NK-92 treated with Interleukin-12 subunit alpha and Interleukin-12 subunit beta, amount 100 ng/mL, for 24 hours (cell line): Measurements from ENCODE around the gene TCEANC.
"Not testable (repeated sequence)": the region's sequence is repeated elsewhere in the genome, so short reads cannot be mapped to it uniquely, and the experiment has no call there.

Source experiments
- DNase-seq: peaks from one replicate; lab custom pipeline; 2025; lab: John Stamatoyannopoulos, UW

The TCEANC gene, protein sequence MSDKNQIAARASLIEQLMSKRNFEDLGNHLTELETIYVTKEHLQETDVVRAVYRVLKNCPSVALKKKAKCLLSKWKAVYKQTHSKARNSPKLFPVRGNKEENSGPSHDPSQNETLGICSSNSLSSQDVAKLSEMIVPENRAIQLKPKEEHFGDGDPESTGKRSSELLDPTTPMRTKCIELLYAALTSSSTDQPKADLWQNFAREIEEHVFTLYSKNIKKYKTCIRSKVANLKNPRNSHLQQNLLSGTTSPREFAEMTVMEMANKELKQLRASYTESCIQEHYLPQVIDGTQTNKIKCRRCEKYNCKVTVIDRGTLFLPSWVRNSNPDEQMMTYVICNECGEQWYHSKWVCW

DNA sequence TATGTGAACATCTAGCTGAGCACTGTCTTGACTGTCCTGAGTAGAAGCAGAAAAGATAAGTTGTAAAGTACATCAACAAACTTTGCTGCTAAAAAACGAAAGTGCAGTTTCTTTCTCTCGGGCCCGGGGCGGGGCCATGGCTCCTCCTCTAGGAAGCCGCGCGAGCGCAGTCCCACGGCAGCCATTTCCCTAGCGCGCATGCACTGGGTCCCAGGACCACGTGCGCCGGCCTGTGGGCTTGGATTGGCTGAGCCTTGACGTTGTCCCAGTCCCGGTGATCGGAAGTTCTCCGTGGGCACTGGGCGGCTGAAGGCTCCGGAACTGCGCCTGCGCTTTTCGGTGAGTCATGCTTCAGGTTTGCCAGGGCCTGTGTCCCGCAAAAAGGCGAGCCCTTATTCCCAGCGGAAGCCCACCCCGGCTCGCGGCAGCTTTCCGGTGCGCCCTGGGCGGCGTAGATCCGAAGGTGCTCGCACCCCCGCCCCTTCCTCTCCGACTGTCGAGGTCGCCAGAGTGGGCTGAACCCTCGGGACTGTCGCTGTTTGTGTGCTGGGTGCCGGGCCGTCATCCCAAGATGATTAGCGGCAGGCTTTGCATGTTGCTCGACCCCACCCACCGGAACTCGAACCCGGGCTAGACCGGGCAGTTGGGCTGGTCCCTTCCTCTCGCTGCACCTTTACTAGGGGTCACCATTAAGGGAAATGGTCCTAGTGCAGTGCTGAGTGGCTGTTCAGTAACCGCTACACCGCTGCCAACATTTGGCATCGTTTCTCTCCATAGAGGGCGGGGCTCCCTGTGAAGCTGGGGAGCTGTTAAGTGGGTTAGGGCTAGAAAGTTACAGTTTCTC, at the start of gene TCEANC:
Gene TCEANC (plus strand): TSS at position 292 of the 844 bp plus-strand sequence. CDS start 9,368 bp downstream, outside the sequence.
- DNase-seq = peak; percentile 90

GRCh38 chrX:13605611-13606010, 47.3 kb upstream of the TCEANC start:
- DNase-seq = no peak

DNA sequence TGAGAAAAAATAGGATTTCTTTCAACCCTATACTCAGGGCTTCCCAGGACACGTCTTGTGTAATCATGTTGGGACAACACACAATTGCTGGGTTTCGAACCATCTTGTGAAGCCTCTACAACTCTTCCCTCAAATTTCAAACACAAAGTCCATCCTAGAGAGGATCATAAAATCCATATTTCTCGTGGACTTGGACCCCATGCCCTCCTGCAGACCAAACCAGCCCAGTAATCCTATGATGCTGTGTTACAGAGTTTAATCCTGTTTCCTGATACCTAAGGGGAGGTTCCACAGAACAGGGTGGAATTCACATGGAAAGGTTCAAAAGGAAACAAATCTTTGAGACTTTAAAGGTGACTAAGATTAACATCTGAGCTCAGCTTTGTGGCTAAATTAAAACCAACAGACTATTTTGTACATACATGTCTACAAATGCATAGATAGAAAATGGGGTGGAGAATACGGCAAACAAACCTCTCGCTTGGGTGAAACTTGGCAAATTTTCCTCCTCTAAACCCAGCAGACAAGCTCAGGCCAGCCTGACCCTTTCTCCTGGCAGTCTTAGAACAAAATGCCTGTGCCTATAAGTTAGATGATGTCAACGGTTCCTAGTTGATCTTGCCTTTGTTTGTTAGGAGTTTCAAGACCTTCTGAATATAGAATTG, 45.5 kb upstream of the TCEANC start:
- no peak for DNase-seq

GRCh38 chrX:13607996-13608365, 45.0 kb upstream of the TCEANC start:
- DNase-seq = no peak

GRCh38 chrX:13614154-13614553, 38.8 kb upstream of the TCEANC start:
- no peak for DNase-seq

- no peak for DNase-seq
These were observed 32.7 kb upstream of the TCEANC start for GRCh38 chrX:13620207-13620606.

- no peak for DNase-seq
These were observed 30.5 kb upstream of the TCEANC start for GRCh38 chrX:13622401-13622964.

DNA sequence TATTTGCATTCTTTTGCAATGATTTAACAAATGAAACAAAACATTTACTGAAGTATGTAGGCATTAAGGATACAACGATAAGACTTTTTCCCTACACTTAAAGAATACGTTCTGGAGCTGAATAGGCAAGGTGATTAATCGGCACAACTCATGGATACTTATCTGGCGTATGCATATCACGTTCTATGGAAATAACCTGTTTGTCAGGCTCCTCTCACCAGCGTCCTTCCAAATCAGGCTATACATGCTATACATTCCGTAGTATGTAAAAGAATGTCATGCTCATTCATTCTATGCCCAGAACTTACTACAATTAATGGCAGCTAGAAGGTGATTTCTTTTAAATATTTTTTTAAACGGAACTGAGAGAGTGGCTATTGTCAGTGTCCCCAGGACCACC, 25.6 kb upstream of the TCEANC start:
- DNase-seq = no peak

- DNase-seq = not testable (repeated sequence)
These were observed 15.7 kb upstream of the TCEANC start for GRCh38 chrX:13637224-13637623.

DNA sequence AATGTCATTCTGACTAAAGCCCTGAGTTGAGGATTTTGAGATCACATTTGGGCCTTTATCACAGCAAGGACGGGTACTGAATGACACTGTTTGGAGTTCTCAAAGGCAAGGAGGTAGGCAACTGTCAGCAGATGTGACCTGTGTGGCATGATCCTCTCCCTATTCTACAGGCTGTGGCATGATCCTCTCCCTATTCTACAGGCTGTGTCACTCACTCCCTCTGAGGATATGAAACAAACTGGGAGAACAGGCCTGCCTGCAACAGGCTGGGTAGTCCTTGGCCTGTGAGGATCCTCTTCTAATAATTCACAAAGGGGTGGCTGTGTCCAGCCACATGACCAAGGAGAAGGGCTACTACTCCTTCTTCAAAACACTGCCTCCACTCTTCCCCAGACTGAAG, 14.9 kb upstream of the TCEANC start:
- DNase-seq = no peak

- DNase-seq = no peak
These were observed 14.1 kb upstream of the TCEANC start for GRCh38 chrX:13638826-13639225.

- DNase-seq = not testable (repeated sequence)
These were observed 11.3 kb upstream of the TCEANC start for GRCh38 chrX:13641684-13642083.

- no peak for DNase-seq
These were observed 7.3 kb upstream of the TCEANC start for GRCh38 chrX:13645464-13646153.

DNA sequence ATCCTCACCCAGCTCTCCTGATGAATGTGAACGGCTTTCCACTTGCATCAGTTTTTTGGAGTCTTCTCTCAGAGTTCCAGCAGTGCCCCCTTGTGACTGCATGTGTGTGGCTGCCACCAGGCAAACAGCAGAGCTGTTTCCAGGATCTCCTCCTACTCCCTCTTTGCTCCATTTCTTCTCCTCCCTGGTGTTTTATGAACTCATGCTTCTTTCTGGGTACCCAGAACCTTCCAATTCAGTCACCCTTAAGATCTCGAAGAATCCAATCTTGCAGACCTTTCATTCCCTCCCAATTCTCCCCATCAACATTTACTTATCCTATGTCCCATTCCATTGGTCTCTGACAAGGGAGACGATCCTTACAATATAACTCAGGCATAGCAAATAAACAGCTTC, 6.8 kb upstream of the TCEANC start:
- DNase-seq = no peak

DNA sequence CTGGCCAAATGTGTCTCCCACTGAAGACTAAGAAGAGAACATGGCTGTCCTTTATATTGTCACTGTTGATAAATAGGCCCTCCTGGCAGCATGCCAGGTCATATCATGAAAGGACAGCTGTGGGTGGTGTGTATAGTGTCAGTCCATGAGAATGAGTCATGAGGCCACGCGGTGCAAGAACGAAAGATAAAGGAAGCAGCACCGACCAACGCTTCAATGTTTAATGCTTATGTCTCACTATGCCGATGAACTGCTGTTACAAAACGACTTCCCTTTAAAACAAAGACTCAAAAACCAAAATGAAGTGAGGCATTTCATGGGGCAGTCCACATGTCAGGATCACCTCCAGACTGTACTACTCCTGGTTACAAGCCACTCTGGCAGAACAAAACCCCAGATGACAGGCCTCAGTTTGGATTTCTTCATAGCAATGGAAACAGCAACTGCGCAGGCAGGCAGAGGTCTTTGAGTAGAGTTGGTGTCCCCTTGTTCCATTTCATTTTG, 5.2 kb upstream of the TCEANC start:
- DNase-seq = no peak

- DNase-seq = not testable (repeated sequence)
These were observed 4.6 kb upstream of the TCEANC start for GRCh38 chrX:13648336-13648735.

GRCh38 chrX:13649838-13650237, 3.1 kb upstream of the TCEANC start:
- DNase-seq = no peak

DNA sequence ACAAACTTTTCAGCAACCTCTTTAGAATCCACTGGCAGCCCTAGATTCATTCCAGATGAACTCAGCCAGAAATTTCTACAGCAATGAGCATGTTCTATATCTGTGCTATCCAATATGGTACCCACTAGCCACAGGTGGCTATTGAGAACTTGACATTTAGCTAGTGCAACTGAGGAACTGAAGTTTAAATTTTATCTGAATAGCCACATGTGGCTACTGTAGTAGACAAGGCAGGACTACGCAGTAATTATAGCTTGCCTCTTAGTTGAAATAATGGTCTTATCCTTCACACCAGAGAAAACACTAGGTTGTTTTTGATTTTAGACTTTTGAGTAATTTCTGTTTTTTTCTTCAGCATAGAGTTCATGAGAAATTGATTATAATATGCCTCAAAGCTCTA, 2.6 kb upstream of the TCEANC start:
- DNase-seq = no peak

DNA sequence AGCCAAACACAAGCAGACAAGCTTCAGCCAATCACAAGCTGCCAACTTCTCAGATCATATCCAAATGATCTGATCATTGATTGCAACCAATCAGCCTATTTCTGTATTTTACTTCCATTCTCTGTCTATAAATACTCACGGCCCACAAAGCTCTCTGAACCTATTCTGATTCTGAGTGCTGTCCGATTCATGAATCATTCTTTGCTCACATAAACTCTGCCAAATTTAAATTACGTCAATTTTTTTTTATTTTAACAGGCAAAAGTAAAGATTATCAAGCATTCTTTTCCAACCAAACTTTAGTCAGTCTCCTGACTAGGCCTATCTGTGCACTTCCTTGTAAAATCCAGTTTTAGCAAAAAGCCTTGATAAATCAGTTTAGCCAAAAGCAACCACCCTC, 1.8 kb upstream of the TCEANC start:
- DNase-seq = no peak

DNA sequence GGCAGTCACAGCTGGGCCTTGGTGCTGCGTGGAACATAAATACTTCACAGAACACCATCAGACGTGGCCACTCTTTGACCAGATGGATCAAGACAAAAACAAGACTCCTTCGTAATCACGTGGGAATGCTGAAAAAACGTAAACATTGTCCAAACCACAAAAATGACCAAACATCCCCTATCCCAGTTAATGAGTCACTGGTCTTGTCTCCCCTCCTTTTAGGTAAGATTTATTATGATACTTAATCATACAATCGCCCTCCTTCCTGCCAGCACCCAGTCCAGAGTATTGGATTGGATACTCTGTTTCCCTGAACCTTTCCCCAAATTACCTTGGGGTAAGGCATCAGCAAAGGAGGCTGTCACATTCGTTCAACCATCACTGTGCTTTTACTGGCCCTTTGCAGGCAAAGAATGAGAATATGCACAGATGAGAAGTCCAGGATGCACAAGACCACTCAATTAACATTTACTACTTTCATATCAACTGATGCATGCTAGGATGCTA, 601 bp upstream of the TCEANC start:
- no peak for DNase-seq

GRCh38 chrX:13654116-13654515, 1.2 kb downstream of the TCEANC start:
- no peak for DNase-seq
